Ecto neural progenitor cell (in vitro differentiated cells): ENCODE data around the gene CAMK1.

Experiments used
- DNase-seq: peaks from one replicate; pipeline ENCODE4 v3.0.0-alpha.2; 2018; ENCODE audit warnings: low spot score

CAMK1 gene

DNA sequence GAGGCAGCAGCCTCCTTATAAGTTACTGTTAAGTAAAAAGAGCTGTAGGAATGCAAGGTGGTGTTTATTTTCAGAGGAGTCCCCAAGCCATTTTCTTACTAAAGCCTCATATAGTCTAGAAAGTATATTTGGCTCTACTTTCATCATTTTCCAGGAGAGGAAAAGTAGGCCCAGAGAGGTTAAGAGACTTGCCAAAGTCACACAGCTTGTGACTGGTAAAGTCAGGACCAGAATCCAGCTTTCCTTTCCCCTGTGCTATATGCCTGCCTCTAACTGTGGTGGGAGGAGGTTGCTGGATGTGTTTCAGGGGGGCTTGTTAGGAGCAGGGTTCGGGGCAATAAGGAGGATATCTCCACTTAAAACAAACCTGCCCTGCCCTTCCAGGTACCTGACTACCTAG lies 27.2 kb downstream of the CAMK1 start:
- DNase-seq, result no peak

GRCh38 chr3:9739181-9739580 lies 30.6 kb downstream of the CAMK1 start:
- no peak for DNase-seq

GRCh38 chr3:9736831-9737230 lies 32.9 kb downstream of the CAMK1 start:
- DNase-seq, result no peak

DNA sequence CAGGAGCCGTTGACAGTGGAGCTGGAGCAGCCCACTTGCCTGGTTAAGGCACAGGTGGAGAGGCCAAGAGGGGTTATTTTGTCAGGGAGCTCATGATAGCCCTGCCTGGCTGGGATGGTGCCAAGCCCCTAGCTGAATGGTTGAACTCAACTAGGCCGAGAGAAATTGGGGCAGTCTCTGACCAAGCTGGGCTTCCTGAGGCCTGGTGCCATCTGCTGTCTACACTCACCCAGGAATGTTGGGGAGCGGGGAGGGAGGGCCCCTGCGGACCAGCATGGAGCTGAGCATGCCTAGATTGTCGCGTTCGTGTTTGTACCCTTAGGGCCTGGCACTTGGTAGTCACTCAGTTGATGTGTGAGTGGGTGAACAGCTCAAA lies 37.0 kb downstream of the CAMK1 start:
- no peak for DNase-seq

- no peak for DNase-seq
Observed at GRCh38 chr3:9732080-9732739, 37.5 kb downstream of the CAMK1 start.

- peak; percentile 99 for DNase-seq
Observed at GRCh38 chr3:9731206-9732079, 38.3 kb downstream of the CAMK1 start, which contains the start of gene BRPF1. TSS of gene BRPF1 (plus strand) at chr3:9731735. CDS start at chr3:9734141, 2,406 bp downstream.

DNA sequence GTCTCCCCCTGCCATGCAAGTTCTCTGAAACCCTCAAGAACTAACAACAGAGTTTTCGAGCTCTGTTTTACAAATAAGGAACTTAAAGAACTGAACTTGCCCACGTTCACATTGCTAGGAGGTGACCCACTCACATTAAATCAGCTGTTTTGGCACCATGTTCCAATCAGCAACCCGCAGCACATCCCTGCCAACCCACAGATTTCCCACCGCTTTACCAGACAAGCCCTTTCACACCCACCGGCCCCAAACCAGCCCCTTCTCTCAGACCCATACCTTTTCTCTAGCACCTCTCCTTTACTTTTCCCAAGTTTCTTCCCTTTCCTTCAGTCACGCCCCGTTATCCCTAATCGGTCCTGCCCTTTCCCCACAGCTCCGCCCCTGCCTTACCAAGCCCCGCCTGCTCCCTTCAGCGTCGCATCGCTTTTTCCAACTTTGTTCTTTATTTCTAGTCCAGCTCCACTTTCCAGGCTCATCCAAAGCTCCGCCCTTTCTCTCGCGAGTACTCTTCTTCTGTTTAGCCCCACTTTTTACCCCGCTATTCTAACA lies 39.0 kb downstream of the CAMK1 start:
- DNase-seq, result no peak

DNA sequence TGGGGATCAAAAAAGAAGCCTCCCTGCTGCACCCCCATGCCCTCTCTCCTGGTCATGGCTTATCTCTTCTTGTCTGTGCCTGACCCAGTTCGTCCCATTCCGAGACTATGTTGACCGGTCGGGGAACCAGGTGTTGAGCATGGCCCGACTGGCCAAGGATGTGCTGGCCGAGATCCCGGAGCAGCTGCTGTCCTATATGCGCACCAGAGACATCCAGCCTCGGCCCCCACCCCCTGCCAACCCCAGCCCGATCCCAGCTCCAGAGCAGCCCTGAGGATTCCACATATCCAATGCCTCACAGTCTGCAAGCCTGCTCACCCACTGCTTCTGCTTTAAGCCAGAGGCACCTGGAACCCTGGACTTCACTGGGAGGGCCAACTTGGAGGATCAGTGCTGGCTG lies 40.3 kb downstream of the CAMK1 start:
- DNase-seq, result no peak

- no peak for DNase-seq
Observed at GRCh38 chr3:9727743-9728142, 42.0 kb downstream of the CAMK1 start.

DNA sequence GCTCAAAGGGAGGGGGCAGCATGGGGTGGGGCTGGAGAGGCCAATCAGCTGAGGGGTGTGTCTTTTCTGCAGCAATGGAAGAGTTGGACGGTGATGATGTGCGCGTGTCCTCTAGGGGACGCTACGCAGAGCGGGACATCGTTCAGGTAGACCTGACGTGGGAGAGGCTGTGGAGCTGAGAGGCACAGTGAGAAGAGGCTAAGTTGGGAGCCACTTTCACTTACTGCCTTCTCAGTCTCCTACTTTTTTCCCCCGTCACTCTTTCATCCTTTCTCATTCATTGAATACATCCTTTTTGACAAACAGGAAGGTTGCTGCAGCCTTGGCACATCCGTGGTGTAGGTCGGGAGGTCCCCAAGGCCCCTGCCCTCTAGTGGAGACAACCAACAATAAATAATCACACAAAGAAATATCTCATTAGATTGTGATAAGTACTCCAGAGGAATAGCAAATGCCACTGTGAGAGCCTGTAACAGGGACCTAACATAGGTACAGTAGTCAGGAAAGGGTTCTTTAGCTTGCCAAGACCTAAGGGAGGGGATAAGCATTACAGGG lies 42.6 kb downstream of the CAMK1 start:
- peak; percentile 75 for DNase-seq

- no peak for DNase-seq
Observed at GRCh38 chr3:9725775-9726515, 43.8 kb downstream of the CAMK1 start.

DNA sequence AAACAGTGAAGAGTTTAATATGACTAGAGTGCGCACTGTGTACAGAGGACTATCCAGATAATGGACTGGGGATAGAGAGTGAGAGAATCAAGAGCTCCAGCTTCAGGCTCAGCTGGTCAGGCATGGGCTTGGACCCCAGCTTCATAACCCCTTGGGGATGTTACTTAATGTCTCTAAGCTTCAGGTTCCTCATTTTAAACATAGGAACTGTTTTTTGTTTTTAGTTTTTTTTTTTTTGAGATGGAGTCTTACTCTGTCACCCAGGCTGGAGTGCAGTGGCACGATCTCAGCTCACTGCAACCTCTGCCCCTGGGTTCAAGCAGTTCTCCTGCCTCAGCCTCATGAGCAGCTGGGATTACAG lies 48.1 kb downstream of the CAMK1 start:
- no peak for DNase-seq

GRCh38 chr3:9721015-9721699 lies 48.6 kb downstream of the CAMK1 start:
- DNase-seq, result no peak

DNA sequence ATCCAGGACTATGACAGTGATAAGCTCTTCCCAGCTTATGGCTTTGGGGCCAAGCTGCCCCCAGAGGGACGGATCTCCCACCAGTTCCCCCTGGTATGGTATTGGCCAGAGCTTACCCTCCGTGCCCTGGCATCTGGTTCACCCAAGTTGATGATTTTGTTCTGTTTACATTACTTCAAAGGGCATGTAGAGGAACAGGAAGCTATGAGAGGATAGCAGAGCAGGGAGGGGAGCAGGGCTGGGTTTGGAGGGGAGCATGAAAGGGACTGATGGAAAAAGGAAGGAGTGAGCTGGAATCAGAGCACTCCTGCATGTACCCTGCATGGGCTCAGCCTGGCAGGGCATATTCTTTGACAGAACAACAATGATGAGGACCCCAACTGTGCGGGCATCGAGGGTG lies 51.6 kb downstream of the CAMK1 start:
- no peak for DNase-seq

DNA sequence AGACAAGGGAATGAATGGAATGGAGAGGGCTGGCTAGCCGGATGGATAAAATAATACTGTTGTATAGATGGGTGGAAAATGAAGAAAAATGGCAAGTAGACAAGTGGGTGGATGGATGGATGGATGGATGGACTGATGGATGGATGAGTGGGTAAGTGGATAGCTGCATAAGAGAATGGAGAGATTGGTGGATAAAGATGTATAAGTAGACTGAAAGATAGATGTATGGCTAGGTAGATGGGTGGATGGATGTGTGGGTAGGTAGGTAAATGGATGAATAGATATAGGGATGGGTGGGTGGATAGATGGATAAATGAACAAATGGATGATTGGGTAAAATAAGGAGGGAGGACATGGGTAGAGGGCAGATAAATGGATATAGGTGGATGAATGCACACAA lies 52.2 kb downstream of the CAMK1 start:
- no peak for DNase-seq

- no peak for DNase-seq
Observed at GRCh38 chr3:9716801-9717555, 52.8 kb downstream of the CAMK1 start.

DNA sequence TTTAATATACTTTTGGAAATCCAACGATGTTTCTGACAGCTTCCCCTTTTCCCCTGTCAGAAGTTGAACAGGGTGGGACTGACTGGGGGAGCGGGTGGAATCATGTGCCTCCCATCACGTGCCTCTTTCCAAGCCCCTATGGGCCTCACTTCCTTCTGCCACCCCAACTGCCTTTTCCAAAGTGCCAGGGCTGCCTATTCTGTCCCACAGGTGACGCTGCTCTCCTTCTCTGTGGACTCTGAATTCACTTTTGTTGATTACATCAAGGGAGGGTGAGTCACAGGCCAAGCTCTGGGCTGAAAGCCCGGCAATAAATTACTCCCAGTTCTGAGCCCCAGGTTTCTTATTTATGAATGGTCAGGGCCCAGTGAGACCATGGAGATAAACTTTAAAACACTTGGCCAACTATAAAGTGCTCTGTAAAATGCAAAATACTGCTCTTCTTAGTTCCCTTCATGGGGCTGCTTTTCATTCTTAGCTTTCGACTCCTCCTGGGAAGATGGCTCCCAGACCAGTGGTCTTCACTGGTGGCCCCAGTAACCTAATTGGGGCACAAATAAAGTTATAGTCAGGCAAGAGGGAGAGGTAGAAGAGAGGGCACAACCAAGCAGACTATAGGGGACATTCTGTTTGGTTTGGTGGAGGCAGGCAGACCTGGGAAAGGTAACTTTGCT lies 53.8 kb downstream of the CAMK1 start:
- no peak for DNase-seq

DNA sequence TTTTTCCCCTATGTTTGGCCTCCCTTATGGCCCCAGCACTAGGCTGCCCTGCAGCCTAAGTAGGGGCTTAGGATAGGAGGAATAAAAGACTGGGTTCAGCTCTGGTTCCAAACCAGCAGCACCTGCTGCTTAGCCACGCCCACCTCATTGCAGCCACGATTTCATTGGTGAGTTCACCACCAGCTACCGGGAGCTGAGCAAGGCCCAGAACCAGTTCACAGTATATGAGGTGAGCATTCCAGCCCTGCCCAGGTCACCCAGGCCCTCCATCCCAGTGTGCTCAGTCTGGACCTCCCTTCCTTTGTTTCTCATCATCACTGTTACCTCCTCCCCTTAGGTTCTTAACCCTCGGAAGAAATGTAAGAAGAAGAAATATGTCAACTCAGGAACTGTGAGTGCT lies 54.6 kb downstream of the CAMK1 start:
- DNase-seq, result peak; percentile 62

- DNase-seq, result no peak
Observed at GRCh38 chr3:9713142-9713541, 56.6 kb downstream of the CAMK1 start.

GRCh38 chr3:9712415-9712814 lies 57.3 kb downstream of the CAMK1 start:
- DNase-seq, result no peak
